ENCODE measurements around the gene IL10RB. TPM values are rescaled to one million over a fixed set of nuclear protein-coding genes. Genes with fewer than 3 reads are reported as not detected.
"Not testable (repeated sequence)": the region's sequence is repeated elsewhere in the genome, so short reads cannot be mapped to it uniquely, and the experiment has no call there.

IL10RB gene
- total RNA-seq, 1 experiment from 2014 or later: 18.2 TPM

GRCh38 chr21:33315946-33316710 is 50.0 kb downstream of the IL10RB start:
- Mint-ChIP-seq H3K27me3 (ENCODE audit: unreplicated experiment) (peaks cover 30% of the 10 kb centered on the region), H3K4me3 (ENCODE audit: low read depth, unreplicated experiment) (no peak overlapping the region), H3K36me3 (ENCODE audit: insufficient read depth, unreplicated experiment) (no peaks in the 10 kb centered on the region), H3K9me3 (ENCODE audit: low read depth, unreplicated experiment) (no peaks in the 10 kb centered on the region), H3K4me1 (ENCODE audit: low read depth, unreplicated experiment) (no peaks in the 10 kb centered on the region), H3K27ac (ENCODE audit: unreplicated experiment) (no peak overlapping the region)
- BruUV-seq (replicated peaks): no TSS peak
- no peak for DNase-seq
- intact Hi-C loops (cut with micrococcal nuclease; ENCODE audit: unreplicated experiment): no loop called here
- CTCF ChIA-PET: no interaction called here
- TF ChIP-seq CTCF (IDR thresholded peaks at IDR 0.05; ENCODE audit: unreplicated experiment): no peak

- H3K36me3 Mint-ChIP-seq (ENCODE audit: insufficient read depth, unreplicated experiment): no peaks in the 10 kb centered on the region
- DNase-seq: no peak
- TF ChIP-seq CTCF (IDR thresholded peaks at IDR 0.05; ENCODE audit: unreplicated experiment): no peak
- CTCF ChIA-PET: no interaction called here
- intact Hi-C loops (cut with micrococcal nuclease; ENCODE audit: unreplicated experiment): no loop called here
- H3K9me3 Mint-ChIP-seq (ENCODE audit: low read depth, unreplicated experiment): no peaks in the 10 kb centered on the region
- no peaks in the 10 kb centered on the region for H3K4me1 Mint-ChIP-seq (ENCODE audit: low read depth, unreplicated experiment)
- BruUV-seq (replicated peaks): no TSS peak
- no peak overlapping the region for H3K4me3 Mint-ChIP-seq (ENCODE audit: low read depth, unreplicated experiment)
- peaks cover 30% of the 10 kb centered on the region for H3K27me3 Mint-ChIP-seq (ENCODE audit: unreplicated experiment)
- no peak overlapping the region for H3K27ac Mint-ChIP-seq (ENCODE audit: unreplicated experiment)
These were observed 51.0 kb downstream of the IL10RB start for GRCh38 chr21:33317145-33317544.

- Mint-ChIP-seq H3K9me3 (ENCODE audit: low read depth, unreplicated experiment) (no peaks in the 10 kb centered on the region), H3K36me3 (ENCODE audit: insufficient read depth, unreplicated experiment) (no peaks in the 10 kb centered on the region), H3K4me1 (ENCODE audit: low read depth, unreplicated experiment) (no peaks in the 10 kb centered on the region), H3K27ac (ENCODE audit: unreplicated experiment) (no peak overlapping the region), H3K27me3 (ENCODE audit: unreplicated experiment) (peaks cover 30% of the 10 kb centered on the region), H3K4me3 (ENCODE audit: low read depth, unreplicated experiment) (no peak overlapping the region)
- intact Hi-C loops (cut with micrococcal nuclease; ENCODE audit: unreplicated experiment): no loop called here
- TF ChIP-seq CTCF (IDR thresholded peaks at IDR 0.05; ENCODE audit: unreplicated experiment): no peak
- CTCF ChIA-PET: no interaction called here
- no TSS peak for BruUV-seq (replicated peaks)
- no peak for DNase-seq
These were observed 51.8 kb downstream of the IL10RB start for GRCh38 chr21:33317786-33318486.

- H3K4me1 Mint-ChIP-seq (ENCODE audit: low read depth, unreplicated experiment); H3K27ac Mint-ChIP-seq (ENCODE audit: unreplicated experiment); H3K36me3 Mint-ChIP-seq (ENCODE audit: insufficient read depth, unreplicated experiment); H3K9me3 Mint-ChIP-seq (ENCODE audit: low read depth, unreplicated experiment); H3K27me3 Mint-ChIP-seq (ENCODE audit: unreplicated experiment); DNase-seq; CTCF ChIA-PET; BruUV-seq (replicated peaks); H3K4me3 Mint-ChIP-seq (ENCODE audit: low read depth, unreplicated experiment): not testable (repeated sequence)
- intact Hi-C loops (cut with micrococcal nuclease; ENCODE audit: unreplicated experiment): loop anchor here (10.0 kb wide), 1 partner anchor 56 kb away; the partner anchor contains the start of gene IL10RB
These were observed 54.8 kb downstream of the IL10RB start for GRCh38 chr21:33321005-33321404.

DNA sequence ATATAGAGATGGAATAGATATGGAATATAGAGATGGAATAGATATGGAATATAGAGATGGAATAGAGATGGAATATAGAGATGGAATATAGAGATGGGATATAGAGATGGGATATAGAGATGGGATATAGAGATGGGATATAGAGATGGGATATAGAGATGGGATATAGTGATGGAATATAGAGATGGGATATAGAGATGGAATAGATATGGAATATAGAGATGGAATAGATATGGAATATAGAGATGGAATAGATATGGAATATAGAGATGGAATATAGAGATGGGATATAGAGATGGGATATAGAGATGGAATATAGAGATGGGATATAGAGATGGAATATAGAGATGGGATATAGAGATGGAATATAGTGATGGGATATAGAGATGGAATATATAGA is 57.4 kb downstream of the IL10RB start:
- H3K36me3 Mint-ChIP-seq (ENCODE audit: insufficient read depth, unreplicated experiment); CTCF ChIA-PET; H3K4me1 Mint-ChIP-seq (ENCODE audit: low read depth, unreplicated experiment); H3K9me3 Mint-ChIP-seq (ENCODE audit: low read depth, unreplicated experiment); BruUV-seq (replicated peaks); H3K27me3 Mint-ChIP-seq (ENCODE audit: unreplicated experiment); H3K27ac Mint-ChIP-seq (ENCODE audit: unreplicated experiment); H3K4me3 Mint-ChIP-seq (ENCODE audit: low read depth, unreplicated experiment); DNase-seq: not testable (repeated sequence)
- intact Hi-C loops (cut with micrococcal nuclease; ENCODE audit: unreplicated experiment): loop anchor here (10.0 kb wide), 1 partner anchor 59 kb away; the partner anchor contains the start of gene IL10RB
